Naive thymus-derived CD4-positive, alpha-beta T cell (primary cell): ENCODE measurements around the gene UBN1. TPM values are rescaled to one million over a fixed set of nuclear protein-coding genes. Genes with fewer than 3 reads are reported as not detected.

ENCODE experiments used
- ATAC-seq: fragments of 150-1000 bp; cut with Tn5 transposase; 2 replicates; pipeline ENCODE4 v1.10.0; 2021; ENCODE audit warnings: mild to moderate bottlenecking, moderate library complexity
- CTCF ChIA-PET: fragments of 350-600 bp; sonication (Branson Sonifier 250); formaldehyde crosslinking; loops from one replicate; lab custom pipeline; 2021; ENCODE audit warnings: antibody characterized with exemption; lab: Charles Lee
- POLR2A ChIA-PET: fragments of 350-600 bp; sonication (Branson Sonifier 250); formaldehyde crosslinking; loops from one replicate; lab custom pipeline; 2021; ENCODE audit warnings: antibody characterized with exemption, inconsistent platforms; lab: Charles Lee
- DNase-seq, 9 donors: peaks; one replicate each; pipeline versions ENCODE4 v3.0.0 to v3.0.0-alpha.2; 2020 to 2022; ENCODE audit warnings: mixed read lengths in 1 of 9
- H3K27ac ChIP-seq: one replicate; pipeline ENCODE4 v1.7.0; 2013; ENCODE audit warnings: mild to moderate bottlenecking, low read depth, low read length, moderate library complexity
- H3K27me3 ChIP-seq, 2 donors: one replicate each; pipeline ENCODE4 v1.7.0; 2013; ENCODE audit warnings: low read length in 2 of 2, mild to moderate bottlenecking in 2 of 2, moderate library complexity in 2 of 2; ENCODE audit not compliant: control insufficient read depth in 2 of 2, insufficient read depth in 2 of 2
- H3K36me3 ChIP-seq, 3 experiments: 1 replicate in 2 of 3; 2 replicates in 1 of 3; pipeline ENCODE4 v1.7.0; 2013; ENCODE audit warnings: low read length in 3 of 3, mild to moderate bottlenecking in 3 of 3, moderate library complexity in 1 of 3; ENCODE audit not compliant: insufficient read depth in 3 of 3, control insufficient read depth in 2 of 3
- H3K4me1 ChIP-seq, 2 donors: one replicate each; pipeline ENCODE4 v1.7.0; 2013; ENCODE audit warnings: low read length in 2 of 2, mild to moderate bottlenecking in 2 of 2, moderate library complexity in 1 of 2; ENCODE audit not compliant: control insufficient read depth in 2 of 2, insufficient read depth in 2 of 2
- H3K4me3 ChIP-seq: 2 replicates; pipeline ENCODE4 v1.7.0; 2013; ENCODE audit warnings: mild to moderate bottlenecking, low read length
- H3K9me3 ChIP-seq, 3 experiments: 1 replicate in 2 of 3; 2 replicates in 1 of 3; pipeline ENCODE4 v1.7.0; 2013; ENCODE audit warnings: low read length in 3 of 3; ENCODE audit not compliant: control insufficient read depth in 2 of 3
- H3K27ac Mint-ChIP-seq, 9 donors: one replicate each; pipeline ENCODE4 v1.8.0; 2020 to 2022; ENCODE audit warnings: mixed read lengths in 9 of 9, mild to moderate bottlenecking in 8 of 9, moderate library complexity in 5 of 9, inconsistent platforms in 2 of 9
- H3K27me3 Mint-ChIP-seq, 5 donors: one replicate each; pipeline ENCODE4 v1.8.0; 2021 to 2022; ENCODE audit warnings: mixed read lengths in 5 of 5, mild to moderate bottlenecking in 1 of 5
- H3K36me3 Mint-ChIP-seq, 5 donors: one replicate each; pipeline ENCODE4 v1.8.0; 2020 to 2022; ENCODE audit warnings: mixed read lengths in 5 of 5, mild to moderate bottlenecking in 3 of 5, inconsistent platforms in 1 of 5
- H3K4me1 Mint-ChIP-seq, 7 donors: one replicate each; pipeline ENCODE4 v1.8.0; 2020 to 2022; ENCODE audit warnings: mixed read lengths in 7 of 7, mild to moderate bottlenecking in 3 of 7, inconsistent platforms in 1 of 7
- H3K4me3 Mint-ChIP-seq, 10 donors: one replicate each; pipeline ENCODE4 v1.8.0; 2020 to 2022; ENCODE audit warnings: mild to moderate bottlenecking in 10 of 10, mixed read lengths in 10 of 10, moderate library complexity in 6 of 10, inconsistent platforms in 2 of 10
- H3K9me3 Mint-ChIP-seq, 11 donors: one replicate each; pipeline ENCODE4 v1.8.0; 2020 to 2022; ENCODE audit warnings: mixed read lengths in 11 of 11, mild to moderate bottlenecking in 4 of 11, inconsistent platforms in 1 of 11, moderate library complexity in 1 of 11
- intact Hi-C, 2 donors: fragments of 100-400 bp; cut with micrococcal nuclease; formaldehyde crosslinking; loops; one replicate each; pipeline ENCODE4 v1.15.1; 2023
- polyA plus RNA-seq, 2 donors: library from polyadenylated mRNA; unstranded; fragments of 300-500 nt; fragmentation: Illumina TruSeq; gene quantifications; one replicate each; pipeline ENCODE4 v1.2.3, GENCODE V29; 2021
- total RNA-seq, 6 experiments: library from RNA in 5 of 6; stranded (reverse) in 5 of 6; gene quantifications; 1 replicate in 5 of 6; 2 replicates in 1 of 6; pipeline ENCODE4 v1.2.3 and lab custom pipeline; 2021 to 2026

UBN1 gene, protein sequence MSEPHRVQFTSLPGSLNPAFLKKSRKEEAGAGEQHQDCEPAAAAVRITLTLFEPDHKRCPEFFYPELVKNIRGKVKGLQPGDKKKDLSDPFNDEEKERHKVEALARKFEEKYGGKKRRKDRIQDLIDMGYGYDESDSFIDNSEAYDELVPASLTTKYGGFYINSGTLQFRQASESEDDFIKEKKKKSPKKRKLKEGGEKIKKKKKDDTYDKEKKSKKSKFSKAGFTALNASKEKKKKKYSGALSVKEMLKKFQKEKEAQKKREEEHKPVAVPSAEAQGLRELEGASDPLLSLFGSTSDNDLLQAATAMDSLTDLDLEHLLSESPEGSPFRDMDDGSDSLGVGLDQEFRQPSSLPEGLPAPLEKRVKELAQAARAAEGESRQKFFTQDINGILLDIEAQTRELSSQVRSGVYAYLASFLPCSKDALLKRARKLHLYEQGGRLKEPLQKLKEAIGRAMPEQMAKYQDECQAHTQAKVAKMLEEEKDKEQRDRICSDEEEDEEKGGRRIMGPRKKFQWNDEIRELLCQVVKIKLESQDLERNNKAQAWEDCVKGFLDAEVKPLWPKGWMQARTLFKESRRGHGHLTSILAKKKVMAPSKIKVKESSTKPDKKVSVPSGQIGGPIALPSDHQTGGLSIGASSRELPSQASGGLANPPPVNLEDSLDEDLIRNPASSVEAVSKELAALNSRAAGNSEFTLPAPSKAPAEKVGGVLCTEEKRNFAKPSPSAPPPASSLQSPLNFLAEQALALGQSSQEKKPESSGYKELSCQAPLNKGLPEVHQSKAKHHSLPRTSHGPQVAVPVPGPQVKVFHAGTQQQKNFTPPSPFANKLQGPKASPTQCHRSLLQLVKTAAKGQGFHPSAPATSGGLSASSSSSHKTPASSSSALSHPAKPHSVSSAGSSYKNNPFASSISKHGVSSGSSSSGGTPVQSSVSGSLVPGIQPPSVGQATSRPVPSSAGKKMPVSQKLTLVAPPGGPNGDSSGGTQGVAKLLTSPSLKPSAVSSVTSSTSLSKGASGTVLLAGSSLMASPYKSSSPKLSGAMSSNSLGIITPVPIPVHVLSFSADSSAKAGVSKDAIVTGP (N-terminal part only)
- total RNA-seq = 10 to 100 TPM; 39.5 to 58.7 (median 42.4) TPM
- 10 to 100 TPM; 11.0 to 18.4 TPM for polyA plus RNA-seq
- 118 reads per million, percentile 87 among the genes with 10 or more reads in this experiment for total RNA-seq (lab: John Stamatoyannopoulos, UW)

DNA sequence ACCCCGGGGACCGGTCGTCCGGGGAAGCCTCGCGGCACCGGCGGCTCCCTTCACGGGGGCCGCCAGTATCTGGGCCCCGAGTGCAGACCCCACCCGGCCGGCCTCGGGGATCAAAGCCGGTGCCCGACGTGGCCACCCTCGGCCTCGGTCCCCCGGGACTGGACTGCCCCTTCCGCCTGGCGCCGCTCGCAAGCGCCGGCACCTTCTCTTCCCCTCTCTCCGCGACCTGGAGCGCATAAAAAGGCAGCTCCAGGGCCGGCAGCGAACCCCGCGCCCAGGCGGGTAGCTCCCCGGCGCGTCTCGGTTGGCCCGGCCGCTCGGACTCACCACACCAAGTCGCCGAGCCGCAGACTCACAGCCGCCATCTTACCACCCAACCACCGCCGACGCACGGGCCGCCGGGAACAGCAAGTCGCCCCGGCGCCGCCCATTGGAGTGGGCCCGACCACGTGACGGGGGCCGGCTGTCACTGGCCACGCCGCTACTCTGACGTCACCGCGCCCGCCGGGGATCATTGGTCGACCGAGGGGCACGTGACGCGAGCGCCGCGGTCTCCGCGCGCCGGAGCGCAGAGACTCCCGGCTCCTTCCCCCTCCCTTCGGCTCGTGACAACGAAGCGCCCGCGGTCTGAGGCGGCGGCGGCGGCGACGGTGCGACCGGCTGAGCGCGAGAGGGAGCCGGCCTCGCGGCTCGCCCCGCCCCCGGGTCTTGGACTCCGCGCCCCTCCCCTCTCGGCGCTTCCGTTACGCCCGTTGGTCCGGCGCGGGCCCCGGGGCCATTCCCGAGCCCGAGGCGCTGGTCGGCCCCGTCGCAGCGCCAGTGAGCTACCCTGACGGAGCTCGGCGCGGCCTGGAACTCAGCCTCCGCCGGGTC is at the start of gene UBN1, which contains the start of gene GLYR1:
Gene UBN1, plus strand, starts transcription at position 581 of the 873 bp plus-strand sequence. CDS start 5,437 bp downstream, outside the sequence.
Gene GLYR1, minus strand, starts transcription at position 388 of the 873 bp plus-strand sequence. Its CDS starts 23 bp downstream, at position 365.
- ChIA-PET POLR2A (interaction anchor here (0.6 to 2.8 kb wide), 6 partner anchors 10 to 113 kb away, joined by 3 to 24 read pairs (median 5); partner anchors contain the start of genes ANKS3, DNAAF8 and ROGDI), CTCF (no interaction called here)
- H3K9me3 Mint-ChIP-seq = peaks cover 0 to 2% (median 0%) of the 10 kb centered on the region in 11 donors
- peak within 1 kb of the TSS; percentile 74 to 94 (median 90) for H3K27ac Mint-ChIP-seq
- no peaks in the 10 kb centered on the region for H3K27me3 Mint-ChIP-seq
- peak within 1 kb of the TSS; percentile 84 for H3K4me3 ChIP-seq
- H3K27ac ChIP-seq = peak within 1 kb of the TSS; percentile 99
- peaks cover 30 to 38% of the 10 kb centered on the region in 2 donors for H3K4me1 ChIP-seq
- H3K36me3 Mint-ChIP-seq = peaks cover 0 to 21% (median 0%) of the 10 kb centered on the region in 5 donors
- H3K4me3 Mint-ChIP-seq = peak within 1 kb of the TSS; percentile 86 to 96 (median 91)
- H3K4me1 Mint-ChIP-seq = peaks cover 52 to 66% (median 58%) of the 10 kb centered on the region in 7 donors
- ATAC-seq (peak; percentile 95), DNase-seq (peak; percentile 99 to 100 (median 99))
- no peaks in the 10 kb centered on the region for H3K27me3 ChIP-seq
- intact Hi-C loops = loop anchor here (1.0 to 5.0 kb wide), 16 partner anchors 45 to 420 kb away; partner anchors contain the start of genes ANKS3 (in 2 of the 2), DNAAF8 (in 2 of the 2), EEF2KMT (in 2 of the 2) and MGRN1 (in 2 of the 2)
- H3K9me3 ChIP-seq = no peaks in the 10 kb centered on the region
- H3K36me3 ChIP-seq = peaks cover 11 to 28% (median 17%) of the 10 kb centered on the region in 3 experiments

- no peaks in the 10 kb centered on the region for H3K36me3 Mint-ChIP-seq
These were observed 49.5 kb upstream of the UBN1 start for GRCh38 chr16:4797805-4798252.

GRCh38 chr16:4798456-4798855 is 48.8 kb upstream of the UBN1 start:
- POLR2A ChIA-PET = interaction anchor here (0.6 kb wide), 1 partner anchor 30 kb away, joined by 5 read pairs; no protein-coding TSS in a partner anchor
- H3K36me3 ChIP-seq = peaks cover 0 to 8% (median 0%) of the 10 kb centered on the region in 3 experiments

More at GRCh38 chr16:4797805-4798252, 49.5 kb upstream of the UBN1 start:
- Mint-ChIP-seq H3K27me3 (no peaks in the 10 kb centered on the region), H3K4me1 (peaks cover 7 to 12% (median 9%) of the 10 kb centered on the region in 7 donors), H3K9me3 (no peaks in the 10 kb centered on the region), H3K4me3 (no peak overlapping the region), H3K27ac (no peak overlapping the region)
- Histone ChIP-seq H3K4me1 (peaks cover 3 to 12% of the 10 kb centered on the region in 2 donors), H3K36me3 (peaks cover 0 to 8% (median 0%) of the 10 kb centered on the region in 3 experiments), H3K4me3 (no peak overlapping the region), H3K27me3 (no peaks in the 10 kb centered on the region), H3K9me3 (no peaks in the 10 kb centered on the region), H3K27ac (no peak overlapping the region)
- ATAC-seq = no peak
- DNase-seq = no peak
- ChIA-PET POLR2A (no interaction called here), CTCF (no interaction called here)
- intact Hi-C loops = no loop called here

GRCh38 chr16:4799171-4799855 is 48.0 kb upstream of the UBN1 start:
- ATAC-seq = no peak
- DNase-seq = no peak
- Mint-ChIP-seq H3K4me3 (peak overlapping the region in 2 of 10 donors; percentile 29 to 50), H3K4me1 (peaks cover 7 to 19% (median 12%) of the 10 kb centered on the region in 7 donors), H3K36me3 (peaks cover 0 to 2% (median 0%) of the 10 kb centered on the region in 5 donors), H3K9me3 (no peaks in the 10 kb centered on the region), H3K27ac (peak overlapping the region in 2 of 9 donors; percentile 51 to 65), H3K27me3 (no peaks in the 10 kb centered on the region)
- Histone ChIP-seq H3K36me3 (peaks cover 0 to 9% (median 0%) of the 10 kb centered on the region in 3 experiments), H3K9me3 (no peaks in the 10 kb centered on the region), H3K4me3 (no peak overlapping the region), H3K27ac (no peak overlapping the region), H3K27me3 (no peaks in the 10 kb centered on the region), H3K4me1 (peaks cover 10 to 18% of the 10 kb centered on the region in 2 donors)
- intact Hi-C loops = no loop called here
- CTCF ChIA-PET = interaction anchor here (0.6 kb wide), 1 partner anchor 1053 kb away, joined by 3 read pairs; no protein-coding TSS in a partner anchor
- POLR2A ChIA-PET = interaction anchor here (0.6 to 1.1 kb wide), 2 partner anchors 31 to 65 kb away, joined by 3 to 5 read pairs; partner anchors contain the start of genes ANKS3 and DNAAF8

More at GRCh38 chr16:4798456-4798855, 48.8 kb upstream of the UBN1 start:
- H3K9me3 ChIP-seq = no peaks in the 10 kb centered on the region
- Mint-ChIP-seq H3K4me3 (no peak overlapping the region), H3K9me3 (no peaks in the 10 kb centered on the region), H3K4me1 (peaks cover 7 to 17% (median 12%) of the 10 kb centered on the region in 7 donors), H3K36me3 (no peaks in the 10 kb centered on the region), H3K27ac (peak overlapping the region in 1 of 9 donors; percentile 8), H3K27me3 (no peaks in the 10 kb centered on the region)
- H3K27me3 ChIP-seq = no peaks in the 10 kb centered on the region
- CTCF ChIA-PET = no interaction called here
- H3K27ac ChIP-seq = no peak overlapping the region
- no peak overlapping the region for H3K4me3 ChIP-seq
- peaks cover 9 to 17% of the 10 kb centered on the region in 2 donors for H3K4me1 ChIP-seq
- ATAC-seq = no peak
- intact Hi-C loops = no loop called here
- no peak for DNase-seq
